ENCODE data around the gene ACTL8.

GRCh38 chr1:17772615-17773212 is 17.6 kb downstream of the ACTL8 start:
- TF ChIP-seq CTCF (conservative IDR thresholded peaks at IDR 0.05; ENCODE audit: low read depth in 2 of 2) (no peak), POLR2AphosphoS5 (IDR thresholded peaks at IDR 0.05; ENCODE audit: low read depth) (no peak)
